Measurements from ENCODE around the gene CHN2.

The CHN2 gene

DNA sequence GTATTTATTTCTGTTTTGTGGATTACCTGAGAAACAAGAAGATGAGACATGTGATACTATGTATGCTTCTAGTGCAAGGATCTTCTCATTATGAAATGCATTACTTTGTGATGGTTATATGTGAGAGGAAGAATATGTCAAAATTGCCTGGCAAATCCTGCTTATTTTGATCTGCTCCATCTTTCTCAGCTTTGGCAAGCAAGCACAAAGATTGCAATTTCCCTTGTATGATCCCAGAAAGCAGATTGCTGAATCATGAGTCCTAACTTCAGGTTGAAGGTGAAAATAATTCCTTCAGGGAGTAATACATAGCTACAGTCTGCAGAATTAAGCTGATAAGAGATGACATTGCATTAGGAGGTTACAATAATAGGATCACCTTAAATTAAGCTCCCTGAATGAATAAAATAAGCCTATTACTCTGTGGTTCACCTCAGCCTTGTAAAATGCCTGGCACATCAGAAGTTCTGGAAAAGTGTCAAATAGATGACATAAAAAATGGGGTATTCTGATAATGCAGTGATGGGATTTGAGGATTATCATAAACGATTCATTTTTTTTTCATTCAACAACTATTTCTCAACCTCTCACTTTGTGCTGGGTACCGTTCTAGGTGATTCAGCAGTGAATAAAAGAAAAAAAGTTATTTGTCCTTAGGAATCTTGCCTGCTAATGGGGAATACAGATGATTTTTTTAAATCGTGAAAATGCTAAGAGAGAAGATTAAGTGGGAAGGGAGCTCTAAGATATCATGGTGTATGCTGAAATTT, 120.7 kb downstream of the CHN2 start:
- DNase-seq: no peak

- no peak for DNase-seq
These were observed 121.3 kb downstream of the CHN2 start for GRCh38 chr7:29315892-29316270.

DNA sequence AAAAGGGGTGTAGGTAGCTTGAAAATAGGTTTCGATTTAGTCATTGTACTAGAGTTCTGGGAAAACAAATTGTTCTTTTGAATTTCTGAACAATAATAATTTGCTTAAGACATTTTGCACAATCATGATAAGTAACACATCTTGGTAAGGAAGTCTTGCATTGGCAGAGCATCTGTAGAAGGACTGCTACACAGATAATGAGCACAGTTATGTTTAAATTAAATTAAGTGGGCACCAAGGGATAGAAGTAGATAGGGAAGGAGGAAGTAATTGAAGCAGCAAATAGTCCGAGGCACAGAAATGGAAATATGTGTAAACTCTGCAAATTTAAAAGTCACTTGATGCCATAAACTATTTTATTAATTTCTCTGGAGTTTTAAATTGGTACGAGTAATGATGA, 122.4 kb downstream of the CHN2 start:
- no peak for DNase-seq

DNA sequence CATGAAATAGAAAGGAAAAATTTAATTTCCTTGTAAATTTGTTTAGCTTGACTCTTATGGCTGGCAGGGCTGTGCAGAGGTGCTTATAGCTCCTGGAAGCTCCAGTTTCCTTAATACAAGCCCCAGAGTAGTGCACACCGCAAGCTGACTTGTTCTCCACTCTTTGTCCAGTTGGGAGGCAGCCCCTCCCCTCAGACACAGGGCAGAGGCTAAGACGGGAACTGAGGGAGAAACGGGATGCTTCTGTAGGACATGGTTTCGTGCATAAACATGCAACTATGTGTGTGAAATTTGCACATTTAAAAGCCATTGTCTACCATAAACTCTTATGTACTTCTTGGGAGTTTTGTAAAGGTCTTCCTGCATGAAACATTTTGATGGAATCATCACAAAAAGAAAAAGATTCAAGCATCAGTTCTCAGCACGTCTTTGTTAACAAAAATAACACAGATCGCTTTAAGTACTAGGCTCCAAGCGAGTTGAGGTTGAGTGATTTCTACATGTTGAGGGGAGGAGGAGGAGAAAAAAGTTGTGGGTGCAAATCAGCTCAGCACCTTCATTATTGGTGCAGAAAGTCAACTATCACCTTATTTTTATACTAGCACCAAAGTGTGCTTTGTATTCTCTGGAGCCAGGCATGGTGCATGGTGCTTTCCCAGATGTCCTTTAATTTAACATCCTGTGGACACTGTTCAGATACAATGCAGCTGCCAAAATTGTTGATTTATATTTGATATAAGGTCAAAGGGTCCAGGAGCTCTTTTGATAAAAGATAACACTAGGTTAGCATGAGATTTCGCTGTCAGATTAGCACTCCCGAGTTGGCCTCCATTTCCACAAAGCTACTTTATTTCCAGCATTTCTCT, 124.5 kb downstream of the CHN2 start:
- no peak for DNase-seq

GRCh38 chr7:29319719-29320521, 125.3 kb downstream of the CHN2 start:
- DNase-seq: peak; percentile 74

- DNase-seq: no peak
These were observed 126.0 kb downstream of the CHN2 start for GRCh38 chr7:29320577-29320976.

DNA sequence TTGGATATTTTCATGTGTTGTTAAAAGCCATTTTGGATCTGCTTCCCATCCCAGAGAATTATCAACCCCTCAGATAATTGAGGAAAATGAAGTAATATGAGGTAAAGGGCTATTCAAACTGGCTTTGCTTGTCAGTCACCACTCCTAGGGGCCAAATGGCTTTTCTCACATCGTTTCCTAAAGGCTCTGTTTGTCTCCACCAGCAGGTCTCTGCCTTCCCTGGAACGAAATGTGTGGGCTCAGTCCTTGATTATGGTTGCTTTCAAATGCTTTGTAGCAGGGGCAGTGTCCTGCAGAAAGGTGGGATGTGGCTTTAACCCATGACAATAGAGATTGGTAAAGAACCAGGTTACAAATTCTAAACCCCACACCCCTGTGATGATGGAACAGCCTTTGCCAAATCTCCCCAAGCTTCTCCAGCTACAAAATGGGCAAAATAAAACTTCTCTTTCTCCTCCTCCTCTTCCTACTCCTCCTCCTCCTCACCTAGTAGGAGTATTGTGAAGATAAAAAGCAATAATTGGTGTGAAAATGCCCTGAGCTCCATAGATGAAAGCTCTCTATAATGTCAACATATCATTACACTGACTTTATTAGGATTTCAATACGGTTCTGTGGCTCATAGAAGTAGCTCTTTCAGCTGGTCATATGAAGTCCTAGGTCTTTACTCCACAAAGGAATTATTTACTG, 127.6 kb downstream of the CHN2 start:
- DNase-seq: no peak

GRCh38 chr7:29325476-29325875, 130.9 kb downstream of the CHN2 start:
- no peak for DNase-seq

- no peak for DNase-seq
These were observed 132.3 kb downstream of the CHN2 start for GRCh38 chr7:29326864-29327263.

- DNase-seq: no peak
These were observed 132.9 kb downstream of the CHN2 start for GRCh38 chr7:29327455-29327854.

GRCh38 chr7:29328045-29328444, 133.5 kb downstream of the CHN2 start:
- DNase-seq: no peak

DNA sequence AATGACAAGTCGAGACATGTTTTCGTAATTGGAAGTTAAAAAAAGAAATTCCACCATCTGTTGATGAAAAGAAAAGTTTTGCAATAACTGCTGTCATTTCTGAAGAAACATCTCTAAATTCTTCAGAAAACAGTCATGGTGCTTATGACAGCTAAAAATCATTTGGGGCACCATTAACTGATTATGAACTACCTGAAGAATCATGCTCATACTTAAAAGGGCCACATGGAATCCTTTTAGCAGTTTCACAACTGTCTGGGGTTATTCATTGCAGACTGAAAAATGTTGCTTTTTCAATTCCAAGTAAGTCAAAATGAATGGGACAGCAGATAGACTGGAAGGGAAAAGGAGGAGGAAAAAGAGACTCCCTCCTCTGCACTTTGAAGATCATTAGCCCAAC, 134.2 kb downstream of the CHN2 start:
- DNase-seq: no peak

- DNase-seq: no peak
These were observed 135.1 kb downstream of the CHN2 start for GRCh38 chr7:29329686-29330085.

- DNase-seq: no peak
These were observed 135.6 kb downstream of the CHN2 start for GRCh38 chr7:29330136-29330535.

- peak; percentile 34 for DNase-seq
These were observed 136.6 kb downstream of the CHN2 start for GRCh38 chr7:29331163-29331562.

DNA sequence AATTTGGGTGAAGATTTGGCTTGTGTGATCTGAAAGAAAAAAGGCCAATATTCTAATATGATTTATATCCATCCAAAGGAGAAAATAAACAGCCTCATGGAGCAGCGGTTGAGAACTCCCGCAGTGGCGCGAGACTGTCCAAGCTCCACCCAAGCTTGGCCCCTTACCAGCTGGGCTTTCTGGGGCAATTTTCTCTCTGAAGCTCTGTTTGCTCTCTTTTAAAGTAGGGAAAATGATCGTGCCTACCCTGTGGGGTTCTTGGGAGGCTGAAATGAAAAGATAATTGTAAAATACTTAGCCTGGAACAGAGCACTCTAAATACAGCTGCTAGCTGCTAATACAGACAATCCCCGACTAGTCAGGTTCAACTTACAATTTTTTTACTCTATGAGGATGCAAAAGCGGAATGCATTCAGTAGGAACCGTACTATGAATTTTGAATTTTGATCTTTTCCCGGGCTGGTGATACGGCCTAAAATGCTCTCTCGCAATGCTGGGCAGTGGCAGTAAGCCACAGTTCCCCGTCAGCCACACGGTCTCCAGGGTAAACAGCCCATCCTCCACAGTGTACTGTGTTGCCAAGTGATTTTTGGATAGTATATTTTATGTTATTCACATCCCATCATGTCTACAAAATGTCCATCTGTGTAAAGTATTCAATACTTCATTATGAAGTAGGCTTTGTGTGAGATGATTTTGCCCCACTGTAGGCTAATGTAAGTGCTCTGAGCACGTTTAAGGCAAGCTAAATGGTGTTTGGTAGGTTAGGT, 137.7 kb downstream of the CHN2 start:
- DNase-seq: no peak

- DNase-seq: no peak
These were observed 138.6 kb downstream of the CHN2 start for GRCh38 chr7:29332875-29333855.

GRCh38 chr7:29335188-29336083, 140.9 kb downstream of the CHN2 start:
- no peak for DNase-seq

DNA sequence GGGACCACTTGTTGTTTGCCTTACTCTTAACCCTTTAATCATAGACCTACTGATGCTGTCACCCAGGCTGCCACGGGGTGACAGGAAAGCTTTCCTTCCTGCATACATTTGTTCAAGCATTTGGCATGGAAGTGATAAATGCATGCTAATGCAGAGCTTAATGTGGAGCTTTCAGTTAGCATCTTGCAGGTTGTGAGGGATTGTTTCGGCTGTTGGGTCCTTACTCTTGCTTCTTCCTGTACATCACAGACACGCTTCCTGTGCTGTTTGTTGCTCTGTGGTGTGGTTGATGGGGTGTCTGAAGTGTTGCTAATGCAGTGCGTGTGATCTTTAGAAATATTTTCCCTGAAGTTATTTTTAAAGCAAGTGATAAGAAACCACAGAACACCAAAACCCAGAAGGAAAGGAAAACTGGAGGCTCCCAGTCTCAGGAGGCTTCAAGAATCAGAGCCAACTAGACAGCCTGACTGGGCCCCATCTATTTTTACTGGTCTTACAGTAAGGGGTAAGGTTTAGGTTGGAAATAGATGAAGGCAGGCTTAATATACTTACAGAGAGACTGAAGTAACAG, 143.1 kb downstream of the CHN2 start:
- DNase-seq: no peak
